Mucosa of gallbladder (tissue), 1 donor: ENCODE results near the gene HIRIP3. TPM values are rescaled to one million over a fixed set of nuclear protein-coding genes. Genes with fewer than 3 reads are reported as not detected.
"Not testable (repeated sequence)": the region's sequence is repeated elsewhere in the genome, so short reads cannot be mapped to it uniquely, and the experiment has no call there.

ENCODE experiments used
- DNase-seq: peaks from one replicate; pipeline ENCODE4 v3.0.0-alpha.2; 2020; ENCODE audit warnings: low spot score
- total RNA-seq: library from RNA; stranded (reverse); gene quantifications from one replicate; pipeline ENCODE4 v1.2.1, GENCODE V29; 2021
- donor health status: DM: no; HTN: no; CAD: no.

Gene HIRIP3
- total RNA-seq, 1 donor from 2014 or later, result 16.3 TPM

- DNase-seq, result no peak
Observed at GRCh38 chr16:30016555-30017276, 21.3 kb upstream of the HIRIP3 start.

GRCh38 chr16:30015450-30015849, 20.0 kb upstream of the HIRIP3 start:
- DNase-seq, result not testable (repeated sequence)

- not testable (repeated sequence) for DNase-seq
Observed at GRCh38 chr16:30012598-30012997, 17.2 kb upstream of the HIRIP3 start.

- no peak for DNase-seq
Observed at GRCh38 chr16:30011714-30012504, 16.5 kb upstream of the HIRIP3 start.

DNA sequence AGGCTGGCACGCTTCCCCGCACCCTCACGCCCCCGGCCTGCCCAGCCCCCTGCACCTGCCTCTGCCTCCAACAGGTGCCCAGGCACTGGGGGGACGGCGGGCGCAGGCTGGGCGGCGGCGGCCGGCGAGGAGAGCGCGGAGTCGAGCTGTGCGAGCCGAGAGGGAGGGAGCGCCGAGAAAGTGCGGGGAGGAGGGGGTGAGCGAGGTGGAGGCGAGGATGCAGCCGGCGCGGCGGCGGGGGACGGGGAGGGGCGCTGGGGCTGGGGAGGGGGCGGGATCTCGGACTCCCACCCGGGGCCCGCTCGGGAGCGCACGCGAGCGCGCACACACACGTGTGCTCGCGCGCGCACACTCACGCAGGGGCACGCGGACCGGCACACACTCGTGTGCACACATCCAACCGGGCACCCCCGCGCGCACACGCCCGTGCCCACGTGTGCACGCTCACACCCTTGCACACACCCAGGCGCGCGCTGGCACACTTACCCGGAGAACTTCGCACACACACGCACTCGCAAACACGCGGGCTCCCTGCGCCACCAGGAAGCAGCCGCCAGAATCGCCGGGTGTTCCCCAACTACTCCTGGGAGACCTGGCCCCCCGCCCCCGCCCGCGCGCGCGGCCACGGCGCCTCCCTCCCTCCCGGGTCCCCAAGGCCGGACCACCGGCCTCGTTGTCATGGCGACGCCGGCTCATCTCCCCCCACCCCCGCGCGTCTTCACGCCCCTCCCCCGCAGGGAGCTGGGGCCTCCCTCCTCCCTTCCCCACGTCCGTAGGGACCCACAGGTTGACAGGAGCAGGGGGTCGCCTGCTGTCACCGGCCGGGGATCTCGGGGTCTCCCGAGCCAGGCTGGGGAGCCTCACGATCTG, 15.7 kb upstream of the HIRIP3 start, which contains the start of gene DOC2A:
DOC2A (minus strand) TSS at position 184 of the 870 bp plus-strand sequence. CDS start 805 bp downstream, outside the sequence.
- DNase-seq, result no peak

GRCh38 chr16:30009990-30010843, 14.8 kb upstream of the HIRIP3 start:
- no peak for DNase-seq

GRCh38 chr16:30009085-30009862, 13.9 kb upstream of the HIRIP3 start:
- no peak for DNase-seq

DNA sequence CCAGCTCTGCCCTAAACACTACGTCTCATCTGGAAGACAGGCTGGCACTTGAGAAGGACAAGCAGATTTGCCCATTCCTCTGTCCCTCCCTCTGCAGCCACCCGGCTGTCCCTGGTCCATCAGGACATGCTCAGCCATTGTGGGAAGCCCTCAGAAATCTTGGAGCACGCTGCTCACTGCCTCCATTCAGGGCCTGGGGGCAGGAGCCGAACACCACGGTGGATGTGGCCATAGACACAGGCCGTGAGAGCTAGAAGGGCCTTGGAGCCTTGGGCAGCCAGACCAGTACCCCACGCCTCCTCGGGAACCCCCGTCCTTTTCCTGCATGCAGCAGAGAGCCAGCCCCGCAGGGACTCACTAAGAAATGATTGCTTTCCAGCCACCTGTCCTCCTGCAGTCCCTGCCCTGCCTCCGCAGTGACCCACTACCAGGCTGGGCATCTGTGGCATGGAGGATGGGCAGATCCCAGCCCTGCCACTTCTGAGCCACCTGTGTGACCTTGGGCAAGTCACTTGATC, 12.0 kb upstream of the HIRIP3 start:
- no peak for DNase-seq

DNA sequence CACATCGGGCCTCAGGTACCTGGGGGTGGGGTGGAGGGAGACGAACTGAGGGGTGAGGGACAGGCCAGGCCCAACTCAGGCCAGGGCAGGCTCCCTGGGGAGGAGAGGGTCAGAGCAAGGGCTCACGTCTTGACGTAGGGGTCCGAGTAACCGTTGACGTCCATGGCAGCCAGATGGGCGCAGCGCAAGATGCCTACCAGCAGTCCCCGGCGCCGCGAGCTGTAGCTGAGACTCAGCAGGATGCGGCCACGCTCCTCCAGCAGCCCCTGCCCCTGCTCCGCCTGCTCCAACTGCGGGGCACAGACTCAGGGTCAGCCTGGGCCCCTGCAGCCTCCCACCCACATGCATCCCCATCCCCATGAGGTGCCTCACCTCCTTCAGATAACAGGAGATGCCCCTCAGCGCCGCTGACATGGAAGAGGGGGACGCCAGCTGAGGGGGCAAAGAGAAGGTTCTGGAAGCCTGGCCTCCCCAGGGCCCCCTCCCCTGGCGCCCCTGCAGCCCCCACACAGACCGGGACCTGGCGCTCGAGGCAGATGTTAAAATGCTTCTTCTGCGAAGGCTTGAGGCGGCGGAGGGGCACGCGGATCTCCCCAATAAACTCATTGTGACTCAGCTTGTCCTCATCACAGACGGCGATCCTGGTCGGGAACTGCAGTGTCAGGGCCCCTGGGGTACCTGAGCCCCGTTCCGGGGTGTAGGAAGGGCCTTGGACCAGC, 11.4 kb upstream of the HIRIP3 start:
- DNase-seq, result no peak

GRCh38 chr16:30006095-30006473, 10.7 kb upstream of the HIRIP3 start:
- DNase-seq, result no peak

- no peak for DNase-seq
Observed at GRCh38 chr16:30005341-30006094, 10.1 kb upstream of the HIRIP3 start.

DNA sequence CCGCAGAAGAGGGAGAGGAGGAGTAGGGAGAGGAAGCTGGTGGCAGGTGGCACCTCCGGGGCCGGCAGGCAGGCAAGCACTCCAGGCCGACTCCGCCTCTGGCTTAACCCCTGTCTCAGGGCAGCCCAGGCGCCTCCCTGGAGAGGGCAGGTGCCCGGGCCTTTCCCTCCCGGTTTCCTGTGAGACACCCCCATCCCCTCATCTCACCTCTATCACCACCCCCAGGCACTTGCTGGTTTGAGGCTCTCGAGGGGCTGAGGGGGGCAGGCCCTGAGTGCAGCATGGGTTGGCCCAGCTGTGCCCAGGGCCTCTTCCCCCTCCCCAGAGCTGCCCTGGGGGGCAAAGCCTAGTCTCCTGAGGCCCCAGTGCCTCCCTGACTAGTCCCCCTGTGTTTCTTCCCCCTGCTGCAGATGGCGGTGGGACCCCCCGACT, 9.4 kb upstream of the HIRIP3 start:
- no peak for DNase-seq

DNA sequence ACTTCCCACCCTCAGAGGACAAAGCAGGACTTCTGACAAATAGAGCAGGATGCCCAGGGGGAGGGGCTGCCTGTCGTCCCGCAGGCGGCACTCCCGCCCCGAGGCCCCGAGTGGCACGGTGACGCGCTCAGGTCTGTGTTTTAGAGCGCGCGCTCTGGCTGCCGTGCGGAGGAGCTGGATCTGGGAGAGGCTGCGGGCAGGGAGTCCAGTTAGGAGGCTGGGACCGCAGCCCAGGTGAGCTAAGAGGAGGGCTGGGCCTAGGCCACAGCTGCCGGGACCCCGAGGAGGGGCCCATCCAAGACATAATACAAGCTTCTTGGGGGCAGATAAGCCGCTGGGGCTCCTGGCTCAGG, 9.0 kb upstream of the HIRIP3 start:
- no peak for DNase-seq

- no peak for DNase-seq
Observed at GRCh38 chr16:30003670-30004423, 8.4 kb upstream of the HIRIP3 start.

GRCh38 chr16:30002614-30003346, 7.4 kb upstream of the HIRIP3 start:
- no peak for DNase-seq

DNA sequence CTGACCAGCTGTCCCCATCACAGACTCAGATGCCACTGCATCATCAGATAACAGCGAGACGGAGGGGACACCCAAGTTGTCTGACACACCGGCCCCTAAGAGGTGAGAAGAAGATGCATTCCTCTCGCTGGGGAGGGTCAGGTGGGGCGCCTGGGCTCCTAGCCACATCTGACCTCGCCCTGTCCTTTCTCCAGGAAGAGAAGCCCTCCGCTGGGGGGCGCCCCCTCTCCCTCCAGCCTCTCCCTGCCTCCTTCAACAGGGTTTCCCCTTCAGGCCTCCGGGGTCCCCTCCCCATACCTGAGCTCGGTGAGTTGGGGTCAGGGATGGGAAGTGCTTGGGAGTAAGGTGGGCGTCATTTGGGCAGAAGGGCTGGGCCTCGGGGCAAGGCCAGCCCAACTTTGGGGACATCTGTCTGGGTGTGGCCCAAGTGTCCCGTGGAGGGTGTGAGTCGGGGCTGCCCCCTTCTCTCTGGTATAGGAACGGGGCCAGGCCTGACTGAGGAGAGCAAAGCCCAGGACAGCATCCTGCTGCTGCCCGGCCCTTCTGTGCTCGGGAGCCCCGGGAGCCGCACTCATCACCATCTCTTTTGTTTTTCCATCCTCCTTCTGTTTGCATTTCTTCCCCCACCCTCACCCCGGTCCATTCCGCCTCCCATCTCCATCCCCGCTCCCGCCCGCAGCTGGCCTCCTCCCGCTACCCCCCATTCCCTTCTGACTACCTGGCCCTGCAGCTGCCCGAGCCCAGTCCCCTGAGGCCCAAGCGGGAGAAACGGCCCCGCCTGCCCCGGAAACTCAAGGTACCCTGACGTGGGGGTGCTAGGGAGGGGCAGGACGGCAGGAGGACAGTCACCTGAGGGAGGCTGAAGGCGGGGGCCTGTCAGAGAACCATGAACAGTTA, 5.6 kb upstream of the HIRIP3 start:
- DNase-seq, result no peak
